Stimulated activated CD8-positive, alpha-beta memory T cell treated with anti-CD3 and anti-CD28 coated beads, Interleukin-4, amount 100 ng/mL, for 48 hours (primary cell): ENCODE measurements around the gene STK4.
"Not testable (repeated sequence)": the region's sequence is repeated elsewhere in the genome, so short reads cannot be mapped to it uniquely, and the experiment has no call there.

Experiments used
- DNase-seq: peaks from one replicate; pipeline ENCODE4 v3.0.0-alpha.2; 2020

Gene STK4

DNA sequence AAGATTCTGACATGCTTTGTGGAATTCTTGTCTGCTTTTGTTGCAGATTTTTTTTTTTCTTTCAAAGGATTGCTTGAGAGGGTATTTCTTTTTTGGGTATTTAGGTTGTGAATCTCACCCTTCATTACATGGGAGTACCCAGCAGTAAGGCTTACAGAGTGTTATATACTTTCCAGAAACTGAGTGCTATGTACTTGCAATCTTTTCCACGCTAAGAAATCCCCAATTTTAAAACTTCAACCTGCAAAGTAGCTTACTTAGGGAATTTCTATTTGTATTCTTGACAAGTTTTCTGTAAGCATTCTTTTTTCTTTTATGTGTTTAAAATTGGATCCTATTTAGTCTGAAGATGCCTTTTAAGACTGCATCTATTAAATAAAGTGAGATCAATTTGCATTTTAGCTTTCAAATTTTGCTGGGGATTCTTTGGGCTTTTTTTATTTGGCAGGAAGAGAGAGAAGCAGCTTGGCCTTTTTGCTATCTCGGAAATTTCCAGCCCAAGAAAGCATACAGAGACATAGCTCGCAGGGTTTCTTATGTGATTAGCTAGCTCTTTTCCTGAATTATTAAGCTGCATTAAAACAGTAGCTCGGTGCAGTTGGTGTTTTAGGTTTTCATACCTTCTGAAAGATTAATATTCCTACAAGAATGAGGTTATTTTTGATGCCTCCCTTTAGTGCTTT is 92.0 kb downstream of the STK4 start:
- no peak for DNase-seq

DNA sequence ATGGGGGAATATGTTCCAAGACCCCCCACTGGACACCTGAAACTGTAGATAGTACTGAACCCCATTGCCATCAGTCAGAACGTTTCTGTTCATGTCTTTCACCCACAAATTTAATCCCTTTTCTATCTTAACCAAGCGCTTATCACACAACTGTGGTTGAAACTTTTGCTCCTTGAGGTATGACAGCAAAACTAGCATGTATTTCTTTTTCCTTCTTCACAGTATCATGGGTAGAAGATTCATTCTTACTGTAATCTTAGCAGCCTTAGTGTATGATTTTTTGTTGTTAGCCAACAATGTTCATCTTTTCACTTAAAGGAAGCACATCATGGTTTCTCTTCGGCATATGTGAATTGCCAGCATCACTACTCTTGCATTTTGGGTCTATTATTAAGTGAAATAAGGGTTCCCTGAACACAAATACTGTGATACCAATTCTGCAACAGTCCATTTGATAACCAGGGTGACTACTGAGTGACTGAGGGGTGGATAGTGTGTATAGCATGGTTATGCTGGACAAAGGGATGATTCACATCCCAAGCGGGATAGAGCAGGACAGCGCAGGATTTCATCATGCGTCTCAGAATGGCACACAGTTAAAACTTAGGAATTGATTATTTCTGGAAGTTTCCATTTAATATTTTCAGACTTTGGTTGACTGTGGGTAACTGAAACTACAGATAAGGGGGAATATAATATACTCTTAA is 92.9 kb downstream of the STK4 start:
- no peak for DNase-seq

DNA sequence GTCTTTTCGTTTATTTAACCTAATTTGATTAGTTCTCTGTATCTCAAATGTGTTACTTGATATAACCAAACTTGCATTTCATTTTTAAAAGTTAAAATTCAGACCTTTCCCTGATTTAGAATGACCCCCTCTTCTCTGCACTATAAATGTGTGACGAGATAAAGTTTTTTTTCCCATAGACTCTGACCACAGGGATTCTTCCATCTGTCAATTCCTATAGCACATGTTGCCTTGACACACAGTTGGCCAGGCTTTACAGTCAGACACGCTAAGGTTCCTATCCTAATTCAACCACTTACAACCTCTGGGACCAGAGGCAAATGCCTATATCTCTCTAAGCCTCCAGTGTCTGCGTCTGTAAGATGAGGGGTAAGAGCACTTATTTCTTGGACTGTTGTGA is 94.0 kb downstream of the STK4 start:
- DNase-seq, result no peak

DNA sequence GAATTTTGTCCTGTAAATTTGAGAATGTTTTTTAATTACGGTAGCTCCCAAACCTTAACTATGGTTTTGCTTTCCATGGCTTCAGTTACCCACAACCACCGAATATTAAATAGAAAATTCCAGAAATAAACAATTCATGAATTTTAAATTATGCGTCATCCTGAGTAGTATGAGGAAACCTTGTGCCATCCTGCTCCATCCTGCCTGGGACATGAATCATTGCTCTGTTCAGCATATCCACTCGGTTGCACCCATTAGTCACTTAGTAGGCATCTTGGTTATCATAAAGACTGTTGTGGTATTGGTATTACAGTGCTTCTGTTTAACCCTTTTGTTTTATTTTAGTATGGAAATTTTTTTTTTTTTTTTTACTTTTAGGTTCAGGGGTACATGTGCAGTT is 94.9 kb downstream of the STK4 start:
- no peak for DNase-seq

DNA sequence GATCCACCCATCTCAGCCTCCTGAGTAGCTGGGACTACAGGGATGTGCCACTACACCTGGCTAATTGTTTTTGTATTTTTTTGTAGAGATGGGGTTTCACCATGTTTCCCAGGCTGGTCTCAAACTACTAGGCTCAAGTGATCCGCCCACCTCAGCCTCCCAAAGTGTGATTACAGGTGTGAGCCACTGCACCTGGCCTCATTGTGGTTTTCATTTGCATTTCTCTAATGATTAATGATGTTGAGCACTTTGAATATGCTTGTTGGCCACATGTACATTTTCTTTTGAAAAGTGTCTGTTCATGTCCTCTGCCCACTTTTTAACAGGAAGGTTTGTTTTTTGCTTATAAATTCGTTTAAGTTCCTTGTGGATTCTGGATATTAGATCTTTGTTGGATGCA is 96.8 kb downstream of the STK4 start:
- not testable (repeated sequence) for DNase-seq

DNA sequence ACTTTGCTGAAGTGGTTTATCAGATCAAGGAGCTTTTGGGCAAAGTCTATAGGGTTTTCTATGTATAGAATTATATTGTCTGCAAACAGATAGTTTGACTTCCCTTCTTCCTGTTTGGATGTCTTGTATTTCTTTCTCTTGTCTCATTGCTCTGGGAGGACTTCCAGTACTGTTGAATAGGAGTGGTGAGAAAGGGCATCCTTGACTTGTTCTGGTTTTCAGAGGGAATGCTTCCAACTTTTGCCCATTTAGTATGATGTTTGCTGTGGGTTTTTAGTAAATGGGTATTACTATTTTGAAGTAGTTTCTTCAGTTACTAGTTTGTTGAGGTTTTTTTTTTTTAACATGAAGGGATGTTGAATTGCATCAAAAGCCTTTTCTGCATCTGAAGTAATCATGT is 98.5 kb downstream of the STK4 start:
- no peak for DNase-seq

DNA sequence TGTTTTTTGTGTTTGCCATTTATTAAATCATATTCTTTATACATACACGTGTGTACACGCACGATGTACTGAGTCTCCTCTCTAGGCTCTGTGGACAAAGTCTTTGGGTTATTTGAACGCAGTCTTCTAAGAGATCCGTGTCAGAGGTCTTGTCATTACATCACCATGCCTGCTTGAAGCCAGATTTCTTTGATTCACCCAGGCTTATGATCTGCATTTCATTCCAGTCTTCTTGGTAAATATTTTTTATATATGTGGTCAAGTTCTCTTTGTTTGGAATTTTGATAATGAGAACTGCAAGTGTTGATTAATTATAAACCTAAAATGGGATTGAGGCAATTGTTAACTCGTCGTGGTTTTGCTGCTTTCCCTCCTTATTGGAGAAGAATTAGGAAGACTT is 100.1 kb downstream of the STK4 start:
- no peak for DNase-seq

DNA sequence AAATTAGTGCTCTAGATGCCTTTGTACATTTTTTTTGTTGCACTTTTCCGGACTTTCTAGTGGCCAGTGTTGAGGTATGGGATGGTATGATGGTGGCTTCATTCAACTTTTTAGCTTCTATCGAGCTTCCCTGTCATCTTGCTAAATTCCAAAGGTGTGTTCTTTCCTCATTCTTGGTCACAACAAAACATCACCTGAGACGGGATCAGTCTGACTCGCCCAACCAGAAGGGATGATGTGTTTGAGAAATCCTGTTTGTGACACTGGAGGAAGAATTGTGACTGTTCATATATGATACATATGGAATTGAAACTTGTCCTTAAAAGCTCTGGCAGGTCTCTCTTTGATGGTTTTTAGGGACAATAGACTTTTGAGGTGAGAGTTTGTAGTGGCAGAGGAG is 100.8 kb downstream of the STK4 start:
- DNase-seq, result no peak

DNA sequence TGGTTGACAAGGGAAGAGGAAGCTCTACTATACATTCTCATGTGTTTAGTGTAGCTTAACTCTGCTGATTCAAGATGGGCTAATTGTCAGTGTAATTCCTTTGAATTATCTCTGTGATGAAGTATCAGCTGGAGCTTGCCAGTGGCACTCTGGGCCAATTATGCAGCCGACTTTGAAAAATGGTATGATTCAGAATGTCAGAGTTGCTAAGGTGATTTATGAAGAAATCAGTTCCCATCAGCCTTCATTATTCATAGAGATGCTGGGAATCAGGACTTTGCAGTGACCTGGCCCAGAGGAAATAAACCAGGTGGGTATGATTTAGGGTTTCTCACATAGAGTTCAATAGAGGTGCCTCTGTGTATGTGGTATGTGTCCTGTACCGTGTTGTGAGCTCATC is 101.2 kb downstream of the STK4 start:
- no peak for DNase-seq

DNA sequence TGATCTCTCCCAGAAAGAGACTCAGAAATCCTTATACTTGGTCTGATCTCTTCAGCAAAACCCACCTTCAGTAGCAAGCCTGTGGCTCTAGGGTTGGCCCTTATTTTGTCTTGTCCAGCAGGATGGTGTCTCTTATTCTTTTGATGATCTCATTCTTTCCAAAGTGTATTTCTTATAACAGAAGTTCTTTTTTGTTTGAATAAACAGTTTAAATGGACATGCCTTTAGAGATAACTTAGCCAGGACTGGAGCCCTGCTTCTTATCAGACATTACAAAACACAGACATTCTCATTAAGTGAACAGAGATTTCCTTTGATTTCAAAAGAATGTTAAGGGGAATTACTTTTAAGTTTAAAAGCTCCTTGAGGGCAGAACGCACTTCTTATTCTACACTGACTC is 102.9 kb downstream of the STK4 start:
- no peak for DNase-seq

DNA sequence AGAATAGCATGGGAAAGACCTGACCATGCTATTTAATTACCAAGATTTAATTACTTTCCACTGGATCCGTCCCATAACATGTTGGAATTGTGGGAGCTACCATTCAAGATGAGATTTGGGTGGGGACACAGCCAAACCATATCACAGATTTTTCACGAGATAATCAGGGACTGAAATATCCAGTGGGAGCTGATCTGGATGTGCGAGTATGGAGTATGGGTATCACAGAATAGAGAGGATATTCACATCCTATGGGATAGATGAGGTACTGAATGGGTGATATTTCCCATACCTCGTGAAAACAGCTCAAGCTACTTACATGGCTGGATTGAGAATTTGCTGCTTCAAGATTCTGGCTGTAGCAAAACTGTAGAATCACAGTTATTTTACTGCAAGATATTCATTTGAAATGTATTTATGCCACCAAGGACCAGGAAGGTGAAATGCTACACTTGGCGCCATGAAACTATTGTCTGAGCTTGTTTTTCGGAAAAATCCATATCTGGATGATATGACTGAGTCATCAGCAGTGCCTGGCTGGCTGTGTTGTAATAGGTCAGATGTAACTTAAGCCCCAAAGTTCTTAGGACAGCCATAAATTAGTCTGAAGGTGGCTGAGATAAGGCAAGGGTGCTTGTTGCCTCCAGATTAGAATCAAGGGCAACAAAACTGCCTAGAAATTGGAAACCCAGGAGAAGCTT is 104.8 kb downstream of the STK4 start:
- no peak for DNase-seq

DNA sequence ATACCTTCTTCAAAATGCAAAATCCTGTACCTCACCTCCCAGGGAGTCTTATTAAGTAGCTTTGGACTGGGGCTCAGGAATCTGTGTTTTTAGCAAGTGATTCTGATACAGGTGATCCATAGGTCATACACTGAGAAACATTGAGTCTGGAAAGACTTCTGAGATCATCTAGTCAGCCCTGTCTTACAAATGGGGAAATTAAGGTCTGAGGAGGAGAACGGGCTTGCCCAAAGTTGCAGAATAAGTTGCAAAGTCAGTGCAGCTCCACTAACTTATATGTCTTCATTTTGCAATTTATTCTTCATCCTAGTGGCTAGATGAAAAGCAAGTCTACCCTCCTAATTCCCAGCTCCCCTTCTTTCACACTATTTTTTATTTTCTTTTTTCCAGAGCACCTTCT is 105.8 kb downstream of the STK4 start:
- no peak for DNase-seq

DNA sequence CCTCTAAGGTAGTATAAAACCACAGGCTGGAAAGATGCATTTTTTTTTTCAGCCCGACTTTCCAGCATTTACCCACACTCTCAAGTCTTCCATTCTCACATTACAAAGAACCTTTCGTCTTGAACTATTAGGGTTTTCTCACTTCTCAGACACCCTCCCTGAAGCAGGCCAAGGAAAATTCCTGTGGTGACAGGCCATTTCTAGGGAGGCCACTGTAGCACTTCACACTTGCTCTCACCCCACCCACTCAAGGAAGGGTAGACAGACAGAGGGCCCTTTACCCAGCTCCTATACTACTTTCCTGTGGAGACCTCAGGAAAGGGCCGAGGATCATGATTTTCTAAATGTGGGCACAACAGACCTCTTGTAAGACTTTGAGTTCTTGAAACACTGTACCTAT is 106.9 kb downstream of the STK4 start:
- no peak for DNase-seq

DNA sequence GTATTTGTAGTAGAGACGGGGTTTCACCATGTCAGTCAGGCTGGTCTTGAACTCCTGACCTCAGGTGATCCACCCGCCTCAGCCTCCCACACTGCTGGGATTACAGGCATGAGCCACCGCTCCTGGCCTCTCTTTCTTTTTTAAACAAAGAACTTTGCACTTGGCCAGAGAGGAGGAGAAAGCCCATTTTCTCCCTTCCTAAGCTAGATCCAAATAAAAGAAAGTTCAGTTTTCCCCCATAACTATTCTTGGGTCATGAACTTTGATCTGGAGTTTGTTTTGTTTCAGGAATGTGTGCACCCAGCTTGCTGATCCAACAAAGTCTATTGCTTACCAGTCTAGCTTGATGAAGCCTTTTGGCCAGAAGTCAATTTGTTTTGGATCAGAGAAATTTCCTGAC is 111.2 kb downstream of the STK4 start:
- no peak for DNase-seq

DNA sequence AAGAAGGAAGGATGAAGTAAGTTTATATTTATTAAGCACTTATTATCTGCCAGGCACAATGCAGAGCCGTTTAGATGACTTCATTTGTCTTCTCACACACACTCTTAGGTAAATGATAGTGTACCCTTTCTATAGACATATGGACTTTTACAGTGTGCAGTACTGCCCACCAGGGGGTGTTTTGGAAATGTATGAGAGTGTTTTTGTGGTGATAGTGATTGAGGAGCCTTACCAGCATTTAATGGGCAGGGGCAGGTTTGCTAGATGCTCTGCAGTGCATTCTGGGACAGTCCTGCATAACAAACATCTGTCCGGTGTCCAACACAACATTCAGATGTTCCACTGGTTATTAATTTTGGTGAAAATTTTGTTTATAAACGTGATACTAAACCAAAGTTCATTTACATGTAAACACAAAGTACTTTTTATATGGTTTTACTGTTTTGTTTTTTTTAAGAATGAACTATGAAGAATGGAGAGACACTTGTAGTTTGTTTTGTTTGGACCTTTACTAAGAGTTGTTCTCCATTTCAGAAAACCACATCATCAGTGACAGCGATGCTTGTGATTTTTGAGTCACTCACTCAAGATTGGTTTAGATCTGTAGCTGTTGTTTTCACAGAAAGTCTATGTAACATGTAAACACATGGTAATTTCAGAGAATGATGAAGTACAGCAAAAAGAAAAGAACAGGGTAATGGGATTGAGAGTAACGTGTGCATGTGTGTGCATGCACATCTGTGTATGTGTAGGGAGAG is 114.7 kb downstream of the STK4 start:
- no peak for DNase-seq

DNA sequence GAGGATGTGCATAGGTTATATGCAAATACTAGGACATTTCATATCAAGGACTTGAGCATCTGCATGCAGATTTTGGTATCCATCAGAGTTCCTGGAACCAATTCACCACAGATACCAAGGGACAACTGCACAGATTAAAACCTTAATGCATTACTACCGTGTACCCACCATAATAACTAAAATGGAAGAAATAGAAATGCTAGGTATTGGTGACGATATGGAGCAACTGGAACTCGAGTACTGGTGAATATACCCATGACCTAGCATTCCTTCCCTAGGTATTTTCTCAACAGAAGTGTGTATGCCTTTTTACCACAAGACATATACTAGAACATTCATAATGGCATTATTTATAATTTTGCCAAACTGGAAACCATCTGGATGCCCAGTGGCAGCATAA is 116.2 kb downstream of the STK4 start:
- DNase-seq, result no peak

DNA sequence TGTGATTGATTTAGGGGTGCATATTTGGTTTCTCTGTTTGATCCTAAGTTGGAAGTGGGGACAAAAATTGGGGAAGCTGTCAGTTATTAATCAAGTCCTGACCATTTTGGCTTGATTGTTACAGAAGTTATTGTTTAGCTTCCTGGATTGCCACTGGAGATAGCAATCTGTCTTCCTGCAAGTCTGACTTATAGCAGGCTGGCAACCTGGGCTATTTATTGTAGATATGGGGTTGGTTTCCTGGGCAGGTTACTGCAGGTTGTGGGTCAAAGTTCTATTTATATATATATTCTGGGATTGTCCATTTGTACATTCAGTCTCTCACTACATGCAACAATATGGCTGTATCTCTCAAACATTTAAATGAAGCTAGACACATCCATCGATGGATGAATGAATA is 116.8 kb downstream of the STK4 start:
- DNase-seq, result no peak

DNA sequence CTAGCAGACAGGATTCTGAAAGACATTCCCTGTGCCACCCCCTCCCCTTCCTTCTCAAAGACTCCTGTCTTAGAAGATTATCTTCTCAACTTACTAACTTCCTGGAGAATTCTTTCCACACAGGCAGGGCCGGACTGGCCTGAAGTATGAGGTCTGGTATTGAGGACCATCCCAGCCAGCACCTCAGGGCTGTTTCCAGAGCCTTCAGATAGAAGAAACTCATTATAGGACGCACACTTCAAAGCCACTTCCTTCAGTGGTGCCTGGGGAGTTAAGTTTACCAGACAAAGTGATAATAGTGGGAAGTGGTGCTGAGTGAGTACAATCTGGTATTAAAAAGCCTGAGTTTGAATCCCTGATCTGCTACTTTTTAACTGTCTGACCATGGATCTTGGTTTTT is 119.0 kb downstream of the STK4 start:
- DNase-seq, result no peak

DNA sequence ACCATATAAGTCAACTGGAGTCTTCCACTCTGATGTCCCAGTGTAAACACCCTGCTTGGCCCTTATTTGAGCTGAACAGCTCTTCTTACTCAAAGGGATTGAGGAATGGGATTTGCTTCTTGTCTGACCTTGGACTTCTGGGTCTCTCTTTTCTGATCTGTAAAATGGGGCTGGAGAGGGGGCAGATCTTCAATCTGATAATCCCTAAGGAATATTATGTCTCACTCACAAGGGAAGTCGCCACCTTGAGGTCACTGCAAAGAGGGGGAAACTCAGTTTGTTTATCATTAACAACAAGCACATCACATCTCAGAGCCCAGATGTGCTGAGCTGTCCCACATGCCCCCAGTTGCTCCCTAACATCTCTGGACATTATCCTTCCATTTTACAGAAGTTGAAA is 119.6 kb downstream of the STK4 start:
- no peak for DNase-seq

DNA sequence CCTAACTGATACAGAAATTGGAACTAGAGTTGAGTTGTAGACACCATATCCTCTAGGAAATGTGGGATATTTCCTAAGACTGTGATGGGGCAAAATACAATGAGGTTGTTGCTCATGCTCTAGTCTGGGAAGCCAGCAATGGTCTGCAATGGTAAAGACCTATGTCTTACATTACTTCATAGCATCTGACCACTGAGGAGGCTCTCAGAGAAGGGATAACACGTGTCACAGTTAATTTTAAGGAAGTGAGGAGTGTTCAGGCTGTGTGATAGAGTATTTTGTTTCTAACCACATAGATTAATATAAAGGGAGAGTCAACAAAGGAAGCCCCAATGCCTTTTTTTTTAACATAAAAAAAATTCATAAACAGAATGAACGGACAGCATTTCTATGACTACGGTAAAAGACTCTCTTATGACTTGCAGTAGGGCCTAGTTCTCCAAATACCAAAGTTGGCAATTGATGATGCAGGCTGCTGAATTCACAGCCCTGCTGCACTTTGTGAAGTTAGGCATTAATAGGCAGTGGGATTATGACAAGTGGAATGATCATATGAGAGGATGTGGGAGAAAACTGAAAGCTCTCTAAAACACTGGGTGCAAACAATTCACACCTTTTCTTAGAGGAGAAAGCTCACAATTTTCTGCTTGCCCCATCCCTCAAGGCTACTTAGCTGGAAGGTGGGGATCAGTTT is 120.9 kb downstream of the STK4 start:
- no peak for DNase-seq

DNA sequence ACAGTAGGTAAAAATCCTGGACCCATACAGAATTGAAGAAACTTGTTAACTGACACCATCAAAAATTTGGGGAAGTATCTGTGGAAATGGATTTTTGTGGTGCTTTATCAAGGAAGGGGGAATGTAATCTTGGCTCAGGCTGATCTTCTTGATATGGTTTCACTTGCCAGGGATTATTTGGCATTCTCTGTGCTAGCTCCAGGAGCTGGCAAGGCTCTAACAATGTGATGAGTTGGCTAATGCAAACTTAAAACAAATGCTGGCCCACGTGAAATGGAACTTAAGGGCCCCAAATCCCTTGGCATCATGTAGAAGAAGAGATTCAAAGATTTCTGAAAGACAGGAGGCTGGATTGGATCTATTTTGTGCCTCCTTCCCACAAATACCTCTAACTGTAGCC is 121.5 kb downstream of the STK4 start:
- no peak for DNase-seq

DNA sequence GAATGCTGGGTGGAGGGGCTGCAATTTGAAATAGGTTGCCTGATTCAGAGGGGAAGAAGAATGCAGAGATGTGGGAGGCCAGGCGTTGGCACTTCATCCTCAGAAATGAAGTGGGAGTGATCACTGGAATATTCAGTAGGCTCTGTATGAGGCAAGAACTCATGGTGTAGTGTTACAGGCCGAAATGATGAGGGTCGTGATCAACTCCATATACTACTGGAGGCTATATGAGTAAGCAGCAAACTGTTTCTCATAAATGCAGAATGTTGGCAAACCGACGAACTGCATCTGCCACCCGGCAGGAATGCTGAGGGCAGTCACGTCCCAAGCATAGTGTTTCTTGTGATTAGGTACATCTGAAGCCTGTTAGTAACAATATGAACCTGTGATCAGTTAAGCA is 121.9 kb downstream of the STK4 start:
- no peak for DNase-seq

DNA sequence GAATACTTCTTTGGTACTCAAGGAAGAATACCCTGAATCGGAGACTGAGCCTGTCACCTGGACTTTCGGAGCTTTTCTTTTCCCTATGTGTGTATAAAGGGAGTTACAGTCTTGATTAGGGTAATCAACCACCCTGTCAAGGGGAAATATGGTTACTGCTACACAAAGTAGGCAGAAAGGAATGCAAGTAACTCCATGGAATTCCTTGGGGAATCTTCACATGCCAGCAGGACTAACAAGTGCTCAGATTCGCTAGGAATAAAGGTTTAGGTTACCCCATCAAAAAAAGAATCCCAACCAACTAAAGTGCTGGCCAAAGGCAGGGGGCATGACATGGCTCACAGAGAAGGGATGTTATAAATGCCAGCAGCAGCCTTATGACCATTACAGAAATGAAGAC is 124.2 kb downstream of the STK4 start:
- no peak for DNase-seq
